GM12875 (cell line): ENCODE measurements around the gene TEX2.
"Not testable (repeated sequence)": the region's sequence is repeated elsewhere in the genome, so short reads cannot be mapped to it uniquely, and the experiment has no call there.

Experiments used
- H3K4me3 ChIP-seq: one replicate; pipeline ENCODE4 v1.5.1; 2011; ENCODE audit warnings: low read depth, low read length, control low read depth
- CTCF ChIP-seq: IDR thresholded peaks from 2 replicates; pipeline ENCODE4 v1.5.1; 2011; ENCODE audit warnings: low read depth, mild to moderate bottlenecking, control low read depth, inconsistent platforms, low read length, moderate library complexity, borderline replicate concordance; ENCODE audit not compliant: insufficient read depth

TEX2 gene

GRCh38 chr17:64180089-64181073, 82.7 kb downstream of the TEX2 start:
- no peak overlapping the region for H3K4me3 ChIP-seq
- no peak for TF ChIP-seq CTCF

- not testable (repeated sequence) for H3K4me3 ChIP-seq
Measured at GRCh38 chr17:64179024-64179423, 84.0 kb downstream of the TEX2 start.

- H3K4me3 ChIP-seq = no peak overlapping the region
- no peak for TF ChIP-seq CTCF
Measured at GRCh38 chr17:64178011-64178825, 84.8 kb downstream of the TEX2 start.

GRCh38 chr17:64177311-64178010, 85.6 kb downstream of the TEX2 start:
- H3K4me3 ChIP-seq = no peak overlapping the region
- no peak for TF ChIP-seq CTCF

GRCh38 chr17:64176556-64176955, 86.5 kb downstream of the TEX2 start:
- no peak for TF ChIP-seq CTCF
- H3K4me3 ChIP-seq = no peak overlapping the region

GRCh38 chr17:64174686-64175456, 88.2 kb downstream of the TEX2 start:
- no peak overlapping the region for H3K4me3 ChIP-seq
- TF ChIP-seq CTCF = no peak
